SH-SY5Y (cell line): ENCODE data around the gene NCAPD2.

ENCODE experiments used
- GATA2 ChIP-seq: IDR thresholded peaks from 2 replicates; pipeline ENCODE4 v1.6.1; 2011; ENCODE audit warnings: mild to moderate bottlenecking, low read depth, low read length
- GATA3 ChIP-seq: IDR thresholded peaks from 2 replicates; pipeline ENCODE4 v1.6.1; 2011; ENCODE audit warnings: low read depth, mild to moderate bottlenecking, low read length, moderate library complexity

DNA sequence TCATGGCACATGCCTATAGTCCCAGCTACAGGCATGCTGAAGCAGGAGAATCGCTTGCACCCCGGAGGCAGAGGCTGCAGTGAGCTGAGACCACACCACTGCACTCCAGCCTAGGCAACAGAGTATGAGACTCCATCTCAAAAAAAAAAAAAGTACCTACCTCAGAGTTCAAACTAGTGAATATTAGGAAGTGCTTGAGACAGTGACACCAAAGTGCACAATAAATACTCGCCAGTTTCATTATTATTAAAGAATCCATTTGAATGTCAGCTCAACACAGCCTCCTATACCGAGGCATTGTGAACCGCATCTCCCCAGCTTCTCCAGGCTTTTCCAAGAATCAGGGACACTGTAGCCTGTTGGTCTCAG is 45.4 kb downstream of the NCAPD2 start:
- TF ChIP-seq GATA3 = no peak
- TF ChIP-seq GATA2 = no peak
